HepG2 (cell line): Measurements from ENCODE around the gene PLEKHB1. TPM values are rescaled to one million over a fixed set of nuclear protein-coding genes. Genes with fewer than 3 reads are reported as not detected.
A peak's percentile ranks its signal among the peaks of the same experiment; 100 is the strongest.

ENCODE experiments used
- ATAC-seq: fragments of 200-7000 bp; cut with Tn5 transposase; 3 replicates; pipeline ENCODE4 v1.9.1; 2020; ENCODE audit warnings: mild to moderate bottlenecking, moderate library complexity
- BruUV-seq: library from RNA; stranded (reverse); fragments of 400-500 nt; replicated peaks from 2 replicates; lab custom pipeline; 2021; lab: Mats Ljungman, UMichigan
- CTCF ChIA-PET: fragments of 300-600 bp; formaldehyde crosslinking; extraction: SDS; loops from one replicate; lab custom pipeline; 2021; ENCODE audit warnings: low total read pairs, inconsistent platforms, low intra/inter-chr PET ratio; lab: Yijun Ruan, JAX
- POLR2A ChIA-PET: fragments of 350-600 bp; sonication (Branson Sonifier 250); formaldehyde crosslinking; loops from one replicate; lab custom pipeline; 2020; ENCODE audit warnings: antibody characterized with exemption, inconsistent platforms; lab: Yijun Ruan, JAX
- DNase-seq: peaks from one replicate; pipeline ENCODE4 v3.0.0-alpha.2; 2015; ENCODE audit warnings: low spot score
- FAIRE-seq: peaks from 3 replicates; lab custom pipeline; 2011; peaks lifted over from hg19 to GRCh38; lab: Jason Lieb, UNC
- H2AFZ ChIP-seq: one replicate; pipeline ENCODE4 v1.6.1; 2011; ENCODE audit warnings: low read length, inconsistent platforms
- H3K27ac ChIP-seq: fragments of 300-600 bp; 3 replicates; pipeline ENCODE4 v1.8.0; 2011; ENCODE audit warnings: mixed run types, mild to moderate bottlenecking, mixed read lengths, low read length, inconsistent platforms; ENCODE audit not compliant: insufficient read depth; ENCODE audit errors: extremely low read length
- H3K27me3 ChIP-seq, 2 experiments: fragments of 200-600 bp in 1 of 2; 2 replicates in 1 of 2; 3 replicates in 1 of 2; pipeline versions ENCODE4 v1.6.0 to v1.8.0; 2011; ENCODE audit warnings: low read length in 2 of 2, mild to moderate bottlenecking in 2 of 2, moderate library complexity in 2 of 2, inconsistent platforms in 1 of 2; ENCODE audit not compliant: insufficient read depth in 2 of 2, control insufficient read depth in 1 of 2
- H3K36me3 ChIP-seq, 2 experiments: fragments of 200-600 bp in 1 of 2; replicated peaks in 1 of 2; 2 replicates in 1 of 2; 3 replicates in 1 of 2; pipeline versions ENCODE4 v1.5.1 to v1.8.0; 2011; ENCODE audit warnings: low read length in 2 of 2, inconsistent platforms in 1 of 2; ENCODE audit not compliant: insufficient read depth in 2 of 2, control insufficient read depth in 1 of 2
- H3K4me1 ChIP-seq: 2 replicates; pipeline ENCODE4 v1.5.1; 2012; ENCODE audit warnings: low read length, inconsistent platforms; ENCODE audit not compliant: insufficient read depth
- H3K4me2 ChIP-seq: 2 replicates; pipeline ENCODE4 v1.6.0; 2011; ENCODE audit warnings: low read depth, low read length, inconsistent platforms
- H3K4me3 ChIP-seq, 3 experiments: fragments of 200-600 bp in 1 of 3; sonication (generic), shearing (Covaris generic) in 1 of 3; replicated peaks in 1 of 3; 2 replicates each; pipeline ENCODE4 v1.5.1; 2011 to 2016; ENCODE audit warnings: low read length in 3 of 3, inconsistent platforms in 2 of 3, low read depth in 2 of 3, mild to moderate bottlenecking in 2 of 3, control low read depth in 1 of 3, mixed read lengths in 1 of 3; ENCODE audit not compliant: insufficient read depth in 1 of 3
- H3K79me2 ChIP-seq: one replicate; pipeline ENCODE4 v1.6.1; 2011; ENCODE audit warnings: low read length, inconsistent platforms; ENCODE audit not compliant: insufficient read depth
- H3K9ac ChIP-seq: 2 replicates; pipeline ENCODE4 v1.6.0; 2011; ENCODE audit warnings: mild to moderate bottlenecking, low read depth, low read length, inconsistent platforms; ENCODE audit not compliant: insufficient read depth
- H3K9me3 ChIP-seq: 2 replicates; pipeline ENCODE4 v1.5.1; 2012; ENCODE audit warnings: mild to moderate bottlenecking, low read length
- H4K20me1 ChIP-seq: 2 replicates; pipeline ENCODE4 v1.6.0; 2011; ENCODE audit warnings: inconsistent platforms, mild to moderate bottlenecking, low read length, moderate library complexity; ENCODE audit not compliant: insufficient read depth
- AHDC1 ChIP-seq: sonication (generic); formaldehyde crosslinking; IDR thresholded peaks from 2 replicates; pipeline ENCODE4 v1.5.1; 2020; ENCODE audit warnings: mild to moderate bottlenecking, missing genetic modification reagents, borderline replicate concordance
- BRF2 ChIP-seq: sonication (generic); formaldehyde crosslinking; IDR thresholded peaks from 2 replicates; pipeline ENCODE4 v1.8.1; 2022; ENCODE audit warnings: mild to moderate bottlenecking, missing genetic modification reagents
- DDIT3 ChIP-seq: sonication (generic); formaldehyde crosslinking; IDR thresholded peaks from 2 replicates; pipeline ENCODE4 v1.4.0; 2020; ENCODE audit warnings: mild to moderate bottlenecking, missing genetic modification reagents
- FLYWCH1 ChIP-seq: sonication (generic); formaldehyde crosslinking; IDR thresholded peaks from 2 replicates; pipeline ENCODE4 v1.8.1; 2023; ENCODE audit warnings: mild to moderate bottlenecking, missing genetic modification reagents
- FOXC1 ChIP-seq: sonication (generic); formaldehyde crosslinking; IDR thresholded peaks from 2 replicates; pipeline ENCODE4 v1.8.0; 2022; ENCODE audit warnings: mild to moderate bottlenecking, missing genetic modification reagents, borderline replicate concordance
- MIER3 ChIP-seq: IDR thresholded peaks from 2 replicates; pipeline ENCODE4 v1.6.1; 2016; ENCODE audit warnings: missing compliant biosample characterization, borderline replicate concordance
- PCBP2 ChIP-seq: fragments of 200-400 bp; formaldehyde crosslinking; optimal IDR thresholded peaks from 2 replicates; pipeline ENCODE3; 2018; ENCODE audit warnings: low read length, low read depth; ENCODE audit not compliant: poor library complexity, severe bottlenecking
- PHB2 ChIP-seq: fragments of 450-650 bp; IDR thresholded peaks from 2 replicates; pipeline ENCODE4 v1.6.1; 2018; ENCODE audit not compliant: partially characterized antibody
- PHF21A ChIP-seq: sonication (generic); formaldehyde crosslinking; IDR thresholded peaks from 2 replicates; pipeline ENCODE4 v1.5.0; 2020; ENCODE audit warnings: mild to moderate bottlenecking, missing genetic modification reagents
- SUZ12 ChIP-seq: fragments of 150-350 bp; IDR thresholded peaks from 2 replicates; pipeline ENCODE4 v1.6.1; 2014; ENCODE audit warnings: low read depth, low read length
- TSC22D2 ChIP-seq: sonication (generic); formaldehyde crosslinking; IDR thresholded peaks from 2 replicates; pipeline ENCODE4 v1.5.1; 2020; ENCODE audit warnings: missing genetic modification reagents, mild to moderate bottlenecking, borderline replicate concordance
- XBP1 ChIP-seq: sonication (generic); formaldehyde crosslinking; IDR thresholded peaks from 2 replicates; pipeline ENCODE4 v1.5.0; 2020; ENCODE audit warnings: missing genetic modification reagents
- ZNF235 ChIP-seq: sonication (generic); formaldehyde crosslinking; IDR thresholded peaks from 2 replicates; pipeline ENCODE4 v1.8.1; 2023; ENCODE audit warnings: mild to moderate bottlenecking, missing genetic modification reagents, borderline replicate concordance
- ZNF484 ChIP-seq: sonication (generic); formaldehyde crosslinking; IDR thresholded peaks from 2 replicates; pipeline ENCODE4 v1.5.1; 2020; ENCODE audit warnings: mild to moderate bottlenecking, low read depth, missing genetic modification reagents, borderline replicate concordance
- ZNF501 ChIP-seq: sonication (generic); formaldehyde crosslinking; IDR thresholded peaks from 2 replicates; pipeline ENCODE4 v1.5.1; 2020; ENCODE audit warnings: mild to moderate bottlenecking, moderate library complexity, missing genetic modification reagents
- ZNF564 ChIP-seq: sonication (generic); formaldehyde crosslinking; IDR thresholded peaks from 2 replicates; pipeline ENCODE4 v1.8.1; 2023; ENCODE audit warnings: mild to moderate bottlenecking, missing genetic modification reagents
- ZNF709 ChIP-seq: sonication (generic); formaldehyde crosslinking; IDR thresholded peaks from 2 replicates; pipeline ENCODE4 v1.5.0; 2020; ENCODE audit warnings: mild to moderate bottlenecking, missing genetic modification reagents
- ZNF790 ChIP-seq: sonication (generic); formaldehyde crosslinking; IDR thresholded peaks from 2 replicates; pipeline ENCODE4 v1.8.0; 2022; ENCODE audit warnings: missing genetic modification reagents, mild to moderate bottlenecking, borderline replicate concordance
- ZNF850 ChIP-seq: sonication (generic); formaldehyde crosslinking; conservative IDR thresholded peaks from 2 replicates; pipeline ENCODE4 v1.9.0; 2021; ENCODE audit warnings: mild to moderate bottlenecking, missing genetic modification reagents
- ZSCAN22 ChIP-seq: sonication (generic); formaldehyde crosslinking; IDR thresholded peaks from 2 replicates; pipeline ENCODE4 v1.4.0; 2020; ENCODE audit warnings: mild to moderate bottlenecking, missing genetic modification reagents
- WGBS: methylation state at CpG from one replicate; pipeline ENCODE4 v1.1.6; 2017; ENCODE audit warnings: low lambda C conversion rate; 5-methylcytosine and 5-hydroxymethylcytosine counted together
- in situ Hi-C: cut with HindIII; loops from 2 replicates; pipeline ENCODE4 v1.10.0; 2017; ENCODE audit warnings: low pct_unique_long_range_greater_than_20kb; ENCODE audit not compliant: extremely low pct_ligation_motif_present
- intact Hi-C: fragments of 100-400 bp; cut with micrococcal nuclease; formaldehyde crosslinking; loops from one replicate; pipeline ENCODE4 v1.10.0; 2022; ENCODE audit not compliant: unreplicated experiment
- polyA plus RNA-seq, 8 experiments: library from polyadenylated mRNA; depleted of rRNA in 3 of 8; stranded (reverse) in 7 of 8; unstranded in 1 of 8; fragments of >200 nt; fragmentation: Illumina TruSeq in 4 of 8; extraction: Trizol in 4 of 8; gene quantifications; 2 replicates each; pipeline versions ENCODE4 v1.2.1 to v1.2.3, GENCODE V29; 2011 to 2016; ENCODE audit warnings: low read depth in 4 of 8, missing spikeins in 1 of 8, mixed read lengths in 1 of 8; ENCODE audit not compliant: insufficient read depth in 1 of 8
- total RNA-seq, 5 experiments: library from RNA; depleted of rRNA; stranded (reverse); fragments of >200 nt; fragmentation: Illumina TruSeq; extraction: Trizol; gene quantifications; 2 replicates each; pipeline ENCODE4 v1.2.3, GENCODE V29; 2016; ENCODE audit warnings: low read depth in 1 of 5

PLEKHB1 gene
- total and polyA plus RNA-seq, 2 of the 13 experiments (the other 11 are each of a cell fraction or from before 2014, with no cell fraction given), result 68.0 to 99.3 TPM

GRCh38 chr11:73648121-73648520 lies 1.7 kb downstream of the PLEKHB1 start:
- FAIRE-seq (no peak), ATAC-seq (no peak), DNase-seq (no peak)
- no peaks in the 10 kb centered on the region for H4K20me1 ChIP-seq
- peak overlapping the region; percentile 82 for H3K4me2 ChIP-seq
- peak overlapping the region; percentile 57 to 76 (median 70) for H3K4me3 ChIP-seq
- peak overlapping the region; percentile 68 for H3K9ac ChIP-seq
- H3K9me3 ChIP-seq, result no peaks in the 10 kb centered on the region
- no peak overlapping the region for H2AFZ ChIP-seq
- POLR2A ChIA-PET, result interaction anchor here (1.1 to 2.6 kb wide), 3 partner anchors 12 to 131 kb away, joined by 3 to 7 read pairs (median 5); no protein-coding TSS in a partner anchor
- H3K27me3 ChIP-seq, result peaks cover 0 to 1% of the 10 kb centered on the region in 2 experiments; a peak in 2 of 5 replicates
- H3K79me2 ChIP-seq, result peaks cover 2% of the 10 kb centered on the region
- intact Hi-C loops, result no loop called here
- peaks cover 78% of the 10 kb centered on the region for H3K4me1 ChIP-seq
- 41% methylated on average over 9 of the region's 9 CpGs for WGBS
- peak overlapping the region; percentile 53 for H3K27ac ChIP-seq
- no TSS peak for BruUV-seq
- no peaks in the 10 kb centered on the region for H3K36me3 ChIP-seq
- in situ Hi-C loops, result no loop called here
- CTCF ChIA-PET, result no interaction called here
- TF ChIP-seq ZNF484 (CRISPR knock-in tag) (no peak), DDIT3 (CRISPR knock-in tag) (no peak), ZNF850 (CRISPR knock-in tag) (no peak), ZNF235 (CRISPR knock-in tag) (no peak), TSC22D2 (CRISPR knock-in tag) (no peak), BRF2 (no peak), FLYWCH1 (CRISPR knock-in tag) (no peak), PHF21A (CRISPR knock-in tag) (peak; percentile 5; the same call in 1 of the 2 replicates), FOXC1 (0 out of 2 replicates have a peak, but pooled peaks have one; percentile 7), MIER3 (CRISPR knock-in tag) (no peak), PCBP2 (no peak), AHDC1 (CRISPR knock-in tag) (0 out of 2 replicates have a peak, but pooled peaks have one; percentile 25), ZNF564 (no peak), PHB2 (no peak), SUZ12 (no peak), XBP1 (CRISPR knock-in tag) (no peak), ZSCAN22 (CRISPR knock-in tag) (no peak), ZNF501 (CRISPR knock-in tag) (no peak), ZNF790 (CRISPR knock-in tag) (peak; percentile 22; the same call in 1 of the 2 replicates), ZNF709 (CRISPR knock-in tag) (no peak)
